ENCODE data around the gene TENM4.

Gene TENM4

GRCh38 chr11:79077702-79078330 is 363.0 kb downstream of the TENM4 start:
- peaks cover 0 to 17% (median 4%) of the 10 kb centered on the region in 4 donors for H3K4me1 ChIP-seq
- no peaks in the 10 kb centered on the region for H3K27me3 ChIP-seq
- intact Hi-C loops (cut with DNase I; ENCODE audit: low total_unique reads), result no loop called here
- H3K4me3 ChIP-seq, result no peak overlapping the region
- no peak for DNase-seq
- H3K27ac ChIP-seq, result no peak overlapping the region
- no peak for TF ChIP-seq CTCF (IDR thresholded peaks at IDR 0.05)
- H3K9me3 ChIP-seq, result no peaks in the 10 kb centered on the region
- H3K36me3 ChIP-seq, result no peaks in the 10 kb centered on the region

- no peaks in the 10 kb centered on the region for H3K36me3 ChIP-seq
- intact Hi-C loops (cut with DNase I; ENCODE audit: low total_unique reads), result no loop called here
- H3K27ac ChIP-seq, result no peak overlapping the region
- H3K4me3 ChIP-seq, result no peak overlapping the region
- H3K4me1 ChIP-seq, result peaks cover 0 to 17% (median 4%) of the 10 kb centered on the region in 4 donors
- H3K9me3 ChIP-seq, result no peaks in the 10 kb centered on the region
- peak; percentile 53 to 56 for TF ChIP-seq CTCF (IDR thresholded peaks at IDR 0.05)
- H3K27me3 ChIP-seq, result no peaks in the 10 kb centered on the region
- peak in 1 of 2 donors; percentile 66 for DNase-seq
Measured at GRCh38 chr11:79076526-79077115, 364.2 kb downstream of the TENM4 start.

- Histone ChIP-seq H3K27ac (no peak overlapping the region), H3K4me1 (peaks cover 0 to 17% (median 4%) of the 10 kb centered on the region in 4 donors), H3K27me3 (no peaks in the 10 kb centered on the region), H3K4me3 (no peak overlapping the region), H3K36me3 (no peaks in the 10 kb centered on the region), H3K9me3 (no peaks in the 10 kb centered on the region)
- no peak for TF ChIP-seq CTCF (IDR thresholded peaks at IDR 0.05)
- intact Hi-C loops (cut with DNase I; ENCODE audit: low total_unique reads), result no loop called here
- no peak for DNase-seq
Measured at GRCh38 chr11:79074547-79074946, 366.3 kb downstream of the TENM4 start.

GRCh38 chr11:79071190-79071589 is 369.6 kb downstream of the TENM4 start:
- Histone ChIP-seq H3K27me3 (no peaks in the 10 kb centered on the region), H3K9me3 (no peaks in the 10 kb centered on the region), H3K4me3 (no peak overlapping the region), H3K4me1 (no peaks in the 10 kb centered on the region), H3K27ac (no peak overlapping the region), H3K36me3 (no peaks in the 10 kb centered on the region)
- TF ChIP-seq CTCF (IDR thresholded peaks at IDR 0.05), result no peak
- no peak for DNase-seq
- intact Hi-C loops (cut with DNase I; ENCODE audit: low total_unique reads), result no loop called here

GRCh38 chr11:79070518-79070917 is 370.3 kb downstream of the TENM4 start:
- Histone ChIP-seq H3K9me3 (no peaks in the 10 kb centered on the region), H3K27ac (no peak overlapping the region), H3K27me3 (no peaks in the 10 kb centered on the region), H3K4me3 (no peak overlapping the region), H3K36me3 (no peaks in the 10 kb centered on the region), H3K4me1 (no peaks in the 10 kb centered on the region)
- intact Hi-C loops (cut with DNase I; ENCODE audit: low total_unique reads), result no loop called here
- no peak for DNase-seq
- TF ChIP-seq CTCF (IDR thresholded peaks at IDR 0.05), result no peak
